ENCODE results near the gene CLASP2.
"Not testable (repeated sequence)": the region's sequence is repeated elsewhere in the genome, so short reads cannot be mapped to it uniquely, and the experiment has no call there.

CLASP2 gene

GRCh38 chr3:33526787-33527186, 191.3 kb downstream of the CLASP2 start:
- DNase-seq = no peak

- no peak for DNase-seq
These were observed 192.8 kb downstream of the CLASP2 start for GRCh38 chr3:33525232-33525631.

GRCh38 chr3:33523093-33523667, 194.9 kb downstream of the CLASP2 start:
- no peak for DNase-seq

GRCh38 chr3:33521736-33522135, 196.3 kb downstream of the CLASP2 start:
- no peak for DNase-seq

- DNase-seq = no peak
These were observed 204.7 kb downstream of the CLASP2 start for GRCh38 chr3:33513262-33513863.

- no peak for DNase-seq
These were observed 213.0 kb downstream of the CLASP2 start for GRCh38 chr3:33505027-33505426.

GRCh38 chr3:33496449-33496848, 221.6 kb downstream of the CLASP2 start:
- DNase-seq = no peak

GRCh38 chr3:33491721-33492120, 226.3 kb downstream of the CLASP2 start:
- DNase-seq = no peak

- no peak for DNase-seq
These were observed 227.3 kb downstream of the CLASP2 start for GRCh38 chr3:33490641-33491241.

- DNase-seq = no peak
These were observed 229.4 kb downstream of the CLASP2 start for GRCh38 chr3:33488683-33489082.

- DNase-seq = no peak
These were observed 229.8 kb downstream of the CLASP2 start for GRCh38 chr3:33488246-33488645.

GRCh38 chr3:33482111-33482521, 235.9 kb downstream of the CLASP2 start:
- no peak for DNase-seq

GRCh38 chr3:33474896-33475295, 243.2 kb downstream of the CLASP2 start:
- DNase-seq = no peak

GRCh38 chr3:33473813-33474212, 244.2 kb downstream of the CLASP2 start:
- DNase-seq = no peak

GRCh38 chr3:33467786-33468185, 250.3 kb downstream of the CLASP2 start:
- no peak for DNase-seq

GRCh38 chr3:33461097-33461496, 257.0 kb downstream of the CLASP2 start:
- DNase-seq = no peak

- not testable (repeated sequence) for DNase-seq
These were observed 258.5 kb downstream of the CLASP2 start for GRCh38 chr3:33459577-33459976.

- DNase-seq = no peak
These were observed 259.6 kb downstream of the CLASP2 start for GRCh38 chr3:33458446-33458845.

GRCh38 chr3:33456756-33457155, 261.3 kb downstream of the CLASP2 start:
- no peak for DNase-seq

GRCh38 chr3:33453331-33453761, 264.7 kb downstream of the CLASP2 start:
- DNase-seq = no peak

- DNase-seq = not testable (repeated sequence)
These were observed 266.1 kb downstream of the CLASP2 start for GRCh38 chr3:33451994-33452393.

GRCh38 chr3:33447958-33448357, 270.1 kb downstream of the CLASP2 start:
- DNase-seq = no peak

GRCh38 chr3:33447256-33447625, 270.8 kb downstream of the CLASP2 start:
- not testable (repeated sequence) for DNase-seq
